ENCODE results near the gene RIC1.

GRCh38 chr9:5825223-5825622 is 196.3 kb downstream of the RIC1 start:
- TF ChIP-seq SIN3A (IDR thresholded peaks at IDR 0.05; ENCODE audit: borderline replicate concordance, insufficient read depth, low read length) (no peak), TAF1 (IDR thresholded peaks at IDR 0.05; ENCODE audit: borderline replicate concordance, insufficient read depth, low read length) (no peak), REST (IDR thresholded peaks at IDR 0.05; ENCODE audit: insufficient read depth in 1 of 2, low read depth in 2 of 2, low read length in 2 of 2) (no peak), POLR2AphosphoS5 (IDR thresholded peaks at IDR 0.05; ENCODE audit: low read depth, low read length) (no peak), FOXP2 (optimal IDR thresholded peaks at IDR 0.05; ENCODE audit: borderline replicate concordance, extremely low read depth, extremely low read length, insufficient read depth) (no peak)

All from PFSK-1 (cell line).